ENCODE results near the gene MLLT3. TPM values are rescaled to one million over a fixed set of nuclear protein-coding genes. Genes with fewer than 3 reads are reported as not detected.

MLLT3 gene
- total and polyA plus RNA-seq, 8 donors: 1.8 to 10.3 (median 4.2) TPM

GRCh38 chr9:20479419-20480155 lies 142.7 kb downstream of the MLLT3 start:
- intact Hi-C loops (cut with DNase I): no loop called here
- no peak for DNase-seq
- no peaks in the 10 kb centered on the region for H3K9me3 ChIP-seq
- H3K4me1 ChIP-seq: no peaks in the 10 kb centered on the region
- no peak overlapping the region for H3K27ac ChIP-seq
- H3K4me3 ChIP-seq: no peak overlapping the region
- TF ChIP-seq CTCF (IDR thresholded peaks at IDR 0.05): no peak
- H3K36me3 ChIP-seq: no peaks in the 10 kb centered on the region
- ATAC-seq: no peak
- FAIRE-seq: no peak
- WGBS, 2 donors: 87 to 93% methylated on average over 2 of the region's 2 CpGs
- H3K27me3 ChIP-seq: no peaks in the 10 kb centered on the region

- DNase-seq (no peak), FAIRE-seq (no peak), ATAC-seq (no peak)
- 70 to 72% methylated on average over 2 of the region's 2 CpGs for whole genome bisulfite sequencing, 2 donors
- intact Hi-C loops (cut with DNase I): no loop called here
- no peaks in the 10 kb centered on the region for H3K36me3 ChIP-seq
- no peak overlapping the region for H3K27ac ChIP-seq
- H3K27me3 ChIP-seq: no peaks in the 10 kb centered on the region
- H3K4me1 ChIP-seq: no peaks in the 10 kb centered on the region
- no peak overlapping the region for H3K4me3 ChIP-seq
- no peaks in the 10 kb centered on the region for H3K9me3 ChIP-seq
- no peak for TF ChIP-seq CTCF (IDR thresholded peaks at IDR 0.05)
These were observed 143.5 kb downstream of the MLLT3 start for GRCh38 chr9:20478786-20479185.

GRCh38 chr9:20477940-20478620 lies 144.2 kb downstream of the MLLT3 start:
- no peaks in the 10 kb centered on the region for H3K9me3 ChIP-seq
- ATAC-seq (no peak), FAIRE-seq (no peak), DNase-seq (no peak)
- intact Hi-C loops (cut with DNase I): no loop called here
- no peak overlapping the region for H3K4me3 ChIP-seq
- H3K4me1 ChIP-seq: no peaks in the 10 kb centered on the region
- H3K27me3 ChIP-seq: no peaks in the 10 kb centered on the region
- H3K27ac ChIP-seq: no peak overlapping the region
- no peaks in the 10 kb centered on the region for H3K36me3 ChIP-seq
- no peak for TF ChIP-seq CTCF (IDR thresholded peaks at IDR 0.05)
- 89 to 93% methylated on average over 7 of the region's 7 CpGs for WGBS, 2 donors

- no peak for TF ChIP-seq CTCF (IDR thresholded peaks at IDR 0.05)
- WGBS, 2 donors: 49 to 52% methylated on average over 2 of the region's 2 CpGs
- ATAC-seq (no peak), FAIRE-seq (no peak), DNase-seq (no peak)
- no peaks in the 10 kb centered on the region for H3K9me3 ChIP-seq
- H3K27me3 ChIP-seq: no peaks in the 10 kb centered on the region
- intact Hi-C loops (cut with DNase I): no loop called here
- H3K4me3 ChIP-seq: no peak overlapping the region
- H3K4me1 ChIP-seq: no peaks in the 10 kb centered on the region
- no peak overlapping the region for H3K27ac ChIP-seq
- no peaks in the 10 kb centered on the region for H3K36me3 ChIP-seq
These were observed 145.3 kb downstream of the MLLT3 start for GRCh38 chr9:20476912-20477521.

Data from pancreas (tissue), 10 donors.